ENCODE data around the gene SMIM24.

DNA sequence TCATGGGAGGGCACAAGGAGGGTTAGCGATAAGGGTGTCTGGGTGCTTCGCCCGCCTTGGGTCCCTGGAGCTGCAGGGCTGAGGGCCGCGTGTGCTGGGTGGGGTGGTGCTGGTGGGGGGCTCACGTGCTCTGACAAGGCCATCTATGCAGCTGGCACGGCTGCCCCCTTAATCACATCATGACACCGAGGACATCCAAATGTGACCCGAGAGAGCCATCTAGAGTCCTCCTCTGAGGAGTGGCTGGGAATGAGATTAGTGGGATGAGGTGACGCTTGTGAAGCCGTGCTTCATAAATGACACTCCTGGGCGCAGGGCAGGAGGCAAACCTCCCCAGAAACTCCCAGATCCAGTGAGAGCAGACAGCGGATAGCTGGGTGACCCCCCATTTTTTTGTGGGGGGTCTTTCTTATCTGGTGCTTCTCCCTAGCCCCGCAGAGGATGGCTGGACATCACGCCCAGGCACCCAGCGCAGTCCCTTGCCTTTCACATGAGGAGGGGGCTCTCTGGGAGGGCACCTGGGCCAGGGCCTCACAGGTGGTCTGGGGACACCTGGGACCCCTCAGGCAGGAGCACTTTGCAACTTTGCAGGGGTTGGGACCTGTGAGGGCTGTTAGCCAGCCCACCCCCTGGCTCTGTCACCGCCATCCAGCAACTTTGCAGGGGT, 32.4 kb upstream of the SMIM24 start:
- TF ChIP-seq, protein P1, sequence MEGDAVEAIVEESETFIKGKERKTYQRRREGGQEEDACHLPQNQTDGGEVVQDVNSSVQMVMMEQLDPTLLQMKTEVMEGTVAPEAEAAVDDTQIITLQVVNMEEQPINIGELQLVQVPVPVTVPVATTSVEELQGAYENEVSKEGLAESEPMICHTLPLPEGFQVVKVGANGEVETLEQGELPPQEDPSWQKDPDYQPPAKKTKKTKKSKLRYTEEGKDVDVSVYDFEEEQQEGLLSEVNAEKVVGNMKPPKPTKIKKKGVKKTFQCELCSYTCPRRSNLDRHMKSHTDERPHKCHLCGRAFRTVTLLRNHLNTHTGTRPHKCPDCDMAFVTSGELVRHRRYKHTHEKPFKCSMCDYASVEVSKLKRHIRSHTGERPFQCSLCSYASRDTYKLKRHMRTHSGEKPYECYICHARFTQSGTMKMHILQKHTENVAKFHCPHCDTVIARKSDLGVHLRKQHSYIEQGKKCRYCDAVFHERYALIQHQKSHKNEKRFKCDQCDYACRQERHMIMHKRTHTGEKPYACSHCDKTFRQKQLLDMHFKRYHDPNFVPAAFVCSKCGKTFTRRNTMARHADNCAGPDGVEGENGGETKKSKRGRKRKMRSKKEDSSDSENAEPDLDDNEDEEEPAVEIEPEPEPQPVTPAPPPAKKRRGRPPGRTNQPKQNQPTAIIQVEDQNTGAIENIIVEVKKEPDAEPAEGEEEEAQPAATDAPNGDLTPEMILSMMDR (conservative IDR thresholded peaks at IDR 0.05; ENCODE audit: low read depth, low read length): no peak
- no peak for TF ChIP-seq EZH2phosphoT487 (IDR thresholded peaks at IDR 0.05; ENCODE audit: borderline replicate concordance, low read length)

Measured in PC-3 (cell line).